Ascending aorta (tissue), 2 donors: ENCODE data around the gene GNA15. TPM values are rescaled to one million over a fixed set of nuclear protein-coding genes. Genes with fewer than 3 reads are reported as not detected.

ENCODE experiments used
- DNase-seq, 2 donors: peaks; one replicate each; pipeline ENCODE4 v3.0.0-alpha.2; 2019; ENCODE audit warnings: low spot score in 2 of 2
- H3K27ac ChIP-seq, 2 donors: fragments of 200-600 bp; sonication (generic); one replicate each; pipeline ENCODE4 v1.5.1; 2016 to 2017; ENCODE audit warnings: mild to moderate bottlenecking in 1 of 2
- H3K27me3 ChIP-seq: fragments of 200-600 bp; sonication (generic); one replicate; pipeline ENCODE4 v1.5.1; 2017
- H3K36me3 ChIP-seq, 2 donors: fragments of 200-600 bp; sonication (generic); one replicate each; pipeline ENCODE4 v1.5.1; 2016
- H3K4me1 ChIP-seq, 2 donors: fragments of 200-600 bp; sonication (generic); one replicate each; pipeline ENCODE4 v1.5.1; 2016 to 2017; ENCODE audit warnings: mild to moderate bottlenecking in 1 of 2
- H3K4me3 ChIP-seq, 2 donors: fragments of 200-600 bp; sonication (generic); one replicate each; pipeline ENCODE4 v1.5.1; 2016 to 2017; ENCODE audit warnings: mild to moderate bottlenecking in 1 of 2
- H3K9me3 ChIP-seq, 2 donors: fragments of 200-600 bp; sonication (generic); one replicate each; pipeline ENCODE4 v1.5.1; 2016
- intact Hi-C: fragments of 100-400 bp; cut with DNase I; formaldehyde crosslinking; loops from one replicate; pipeline ENCODE4 v1.15.1; 2023
- total RNA-seq: library from RNA; depleted of rRNA; stranded (reverse); fragments of >200 nt; gene quantifications from one replicate; pipeline ENCODE4 v1.1.0, GENCODE V29; 2016
- TF ChIP-seq, protein P1 (sequence below), 3 experiments: fragments of 200-600 bp in 2 of 3; fragments of 450-650 bp in 1 of 3; sonication (generic) in 2 of 3; IDR thresholded peaks; one replicate each; pipeline ENCODE4 v1.5.1; 2016 to 2019; ENCODE audit warnings: antibody characterized with exemption in 3 of 3, mild to moderate bottlenecking in 1 of 3, moderate library complexity in 1 of 3

Gene GNA15
- total RNA-seq, 1 donor from 2014 or later: 7.1 TPM

DNA sequence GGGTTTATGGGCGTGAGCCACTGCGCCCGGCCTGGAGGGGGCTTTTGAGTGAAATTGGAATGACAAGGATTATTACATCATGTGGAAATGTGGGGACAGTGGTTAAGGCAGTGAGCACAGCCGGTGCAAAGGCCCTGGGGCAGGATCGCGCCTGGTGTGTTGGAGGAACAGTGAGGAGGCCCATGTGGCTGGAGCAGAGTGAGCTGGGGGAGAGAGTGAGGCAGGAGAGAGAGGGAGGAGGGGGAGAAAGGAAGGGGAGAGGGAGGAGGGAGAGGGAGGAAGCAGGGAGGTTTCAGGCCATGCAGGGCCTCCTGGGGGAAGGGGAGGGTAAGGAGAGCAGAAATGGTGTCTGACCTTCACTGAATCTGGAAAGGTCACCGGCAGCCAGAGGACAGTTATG lies 77.3 kb downstream of the GNA15 start:
- Histone ChIP-seq H3K27me3 (no peaks in the 10 kb centered on the region), H3K9me3 (no peaks in the 10 kb centered on the region), H3K27ac (no peak overlapping the region), H3K4me1 (no peaks in the 10 kb centered on the region), H3K36me3 (peaks cover 0 to 4% of the 10 kb centered on the region in 2 donors), H3K4me3 (no peak overlapping the region)
- intact Hi-C loops: no loop called here
- TF ChIP-seq, protein P1, sequence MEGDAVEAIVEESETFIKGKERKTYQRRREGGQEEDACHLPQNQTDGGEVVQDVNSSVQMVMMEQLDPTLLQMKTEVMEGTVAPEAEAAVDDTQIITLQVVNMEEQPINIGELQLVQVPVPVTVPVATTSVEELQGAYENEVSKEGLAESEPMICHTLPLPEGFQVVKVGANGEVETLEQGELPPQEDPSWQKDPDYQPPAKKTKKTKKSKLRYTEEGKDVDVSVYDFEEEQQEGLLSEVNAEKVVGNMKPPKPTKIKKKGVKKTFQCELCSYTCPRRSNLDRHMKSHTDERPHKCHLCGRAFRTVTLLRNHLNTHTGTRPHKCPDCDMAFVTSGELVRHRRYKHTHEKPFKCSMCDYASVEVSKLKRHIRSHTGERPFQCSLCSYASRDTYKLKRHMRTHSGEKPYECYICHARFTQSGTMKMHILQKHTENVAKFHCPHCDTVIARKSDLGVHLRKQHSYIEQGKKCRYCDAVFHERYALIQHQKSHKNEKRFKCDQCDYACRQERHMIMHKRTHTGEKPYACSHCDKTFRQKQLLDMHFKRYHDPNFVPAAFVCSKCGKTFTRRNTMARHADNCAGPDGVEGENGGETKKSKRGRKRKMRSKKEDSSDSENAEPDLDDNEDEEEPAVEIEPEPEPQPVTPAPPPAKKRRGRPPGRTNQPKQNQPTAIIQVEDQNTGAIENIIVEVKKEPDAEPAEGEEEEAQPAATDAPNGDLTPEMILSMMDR (IDR thresholded peaks at IDR 0.05): no peak
- no peak for DNase-seq

Other genes starting within 250 kb of the GNA15 start
- 9.8 TPM for gene ZNF57, start 235.1 kb upstream of the GNA15 start, total RNA-seq
- 3.0 TPM for gene ZNF77, start 191.1 kb upstream of the GNA15 start, total RNA-seq
- gene TLE6, start 158.5 kb upstream of the GNA15 start, total RNA-seq: not detected
- gene TLE2, start 106.8 kb upstream of the GNA15 start, total RNA-seq: 86.3 TPM
- gene TLE5, start 73.5 kb upstream of the GNA15 start, total RNA-seq: 559 TPM
- gene GNA11, start 41.7 kb upstream of the GNA15 start, total RNA-seq: 178 TPM
- gene S1PR4, start 42.7 kb downstream of the GNA15 start, total RNA-seq: 4.9 TPM
- 118 TPM for gene NCLN, start 49.9 kb downstream of the GNA15 start, total RNA-seq
- not detected for gene CELF5, start 88.6 kb downstream of the GNA15 start, total RNA-seq
- 194 TPM for gene NFIC, start 230.6 kb downstream of the GNA15 start, total RNA-seq